ENCODE measurements around the gene RFTN2.
"Not testable (repeated sequence)": the region's sequence is repeated elsewhere in the genome, so short reads cannot be mapped to it uniquely, and the experiment has no call there.

RFTN2 gene

DNA sequence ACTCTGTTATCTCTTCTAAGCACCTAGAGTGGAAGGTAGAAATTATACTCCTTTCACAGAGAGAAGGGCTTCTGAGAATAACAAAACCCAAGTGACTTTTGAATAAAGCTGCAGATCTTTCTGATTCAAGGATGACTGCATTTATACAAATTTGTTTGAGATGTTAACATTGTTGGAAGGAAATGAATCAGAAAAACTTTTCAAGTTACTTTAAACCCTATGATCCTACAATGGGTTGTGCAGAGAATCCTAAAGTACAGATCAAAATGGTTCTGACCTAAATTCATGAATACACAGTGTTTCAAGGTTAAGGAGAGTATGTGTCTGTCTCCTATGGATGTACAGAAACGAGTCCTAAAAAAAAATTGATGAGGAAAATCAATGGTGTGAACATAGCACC, 1.8 kb downstream of the RFTN2 start:
- Histone ChIP-seq H3K4me3 (ENCODE audit: low read length) (peak overlapping the region; percentile 34), H3K9ac (ENCODE audit: low read length) (no peak overlapping the region)

DNA sequence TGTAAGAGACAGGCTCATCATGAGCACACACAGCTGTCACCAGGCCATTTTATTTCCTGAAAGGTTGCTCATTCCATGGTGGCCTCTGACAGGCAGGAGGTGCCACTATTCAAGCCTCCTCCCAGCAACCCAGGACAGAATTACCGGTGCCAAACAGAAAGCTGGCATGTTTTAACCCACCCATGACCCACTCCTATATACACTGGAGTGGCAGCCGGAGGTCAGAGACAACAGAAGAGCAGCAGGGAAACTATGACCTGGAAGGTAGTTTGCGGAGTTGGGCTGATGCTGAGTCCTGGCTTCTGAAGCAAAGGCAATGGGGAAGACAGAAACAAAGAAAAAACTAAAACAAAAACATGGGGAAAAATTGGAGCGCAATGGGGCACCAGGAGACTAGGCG, 2.3 kb downstream of the RFTN2 start:
- no peaks in the 10 kb centered on the region for H3K9me3 ChIP-seq (ENCODE audit: control insufficient read depth, low read depth, low read length)
- no peak overlapping the region for H3K9ac ChIP-seq (ENCODE audit: low read length)
- peak overlapping the region; percentile 34 for H3K4me3 ChIP-seq (ENCODE audit: low read length)
- no peaks in the 10 kb centered on the region for H3K27me3 ChIP-seq (ENCODE audit: control insufficient read depth, insufficient read depth, low read length)
- no peaks in the 10 kb centered on the region for H3K36me3 ChIP-seq (ENCODE audit: control insufficient read depth, low read depth, low read length)
- no peak overlapping the region for H3K27ac ChIP-seq (ENCODE audit: low read length)
- peaks cover 29% of the 10 kb centered on the region for H3K4me1 ChIP-seq (ENCODE audit: control insufficient read depth, low read depth, low read length)

More for the DNA sequence above, 1.8 kb downstream of the RFTN2 start:
- Histone ChIP-seq H3K27me3 (ENCODE audit: control insufficient read depth, insufficient read depth, low read length) (no peaks in the 10 kb centered on the region), H3K4me1 (ENCODE audit: control insufficient read depth, low read depth, low read length) (peaks cover 29% of the 10 kb centered on the region), H3K9me3 (ENCODE audit: control insufficient read depth, low read depth, low read length) (no peaks in the 10 kb centered on the region), H3K27ac (ENCODE audit: low read length) (no peak overlapping the region), H3K36me3 (ENCODE audit: control insufficient read depth, low read depth, low read length) (no peaks in the 10 kb centered on the region)

DNA sequence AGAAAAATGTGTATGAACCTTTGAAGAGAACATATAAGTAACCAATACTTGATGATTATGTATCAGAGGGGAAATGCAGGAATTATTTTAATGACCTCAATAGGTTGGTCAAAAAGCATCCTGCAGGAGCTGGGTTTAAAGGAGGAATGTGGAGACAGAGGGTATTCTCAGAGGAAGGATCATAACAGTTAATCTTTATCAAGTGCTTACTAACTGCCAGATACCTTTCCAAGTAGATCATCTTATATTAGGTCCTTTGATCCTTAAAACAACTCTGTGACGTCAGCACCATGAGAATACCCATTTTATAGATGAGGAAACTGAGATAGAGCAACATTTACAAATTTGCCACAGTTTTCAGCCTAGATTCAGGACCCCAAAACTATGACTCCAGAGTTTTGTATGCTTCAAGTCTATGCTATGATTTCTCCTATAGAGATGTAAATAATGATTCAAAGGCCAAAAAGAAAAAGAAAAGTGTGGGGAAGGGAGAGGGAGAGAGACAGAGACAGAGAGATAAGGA, 3.0 kb downstream of the RFTN2 start:
- H3K9me3 ChIP-seq (ENCODE audit: control insufficient read depth, low read depth, low read length), result no peaks in the 10 kb centered on the region
- H3K9ac ChIP-seq (ENCODE audit: low read length), result no peak overlapping the region
- H3K36me3 ChIP-seq (ENCODE audit: control insufficient read depth, low read depth, low read length), result no peaks in the 10 kb centered on the region
- no peaks in the 10 kb centered on the region for H3K27me3 ChIP-seq (ENCODE audit: control insufficient read depth, insufficient read depth, low read length)
- H3K4me3 ChIP-seq (ENCODE audit: low read length), result no peak overlapping the region
- H3K4me1 ChIP-seq (ENCODE audit: control insufficient read depth, low read depth, low read length), result peaks cover 32% of the 10 kb centered on the region
- no peak overlapping the region for H3K27ac ChIP-seq (ENCODE audit: low read length)

DNA sequence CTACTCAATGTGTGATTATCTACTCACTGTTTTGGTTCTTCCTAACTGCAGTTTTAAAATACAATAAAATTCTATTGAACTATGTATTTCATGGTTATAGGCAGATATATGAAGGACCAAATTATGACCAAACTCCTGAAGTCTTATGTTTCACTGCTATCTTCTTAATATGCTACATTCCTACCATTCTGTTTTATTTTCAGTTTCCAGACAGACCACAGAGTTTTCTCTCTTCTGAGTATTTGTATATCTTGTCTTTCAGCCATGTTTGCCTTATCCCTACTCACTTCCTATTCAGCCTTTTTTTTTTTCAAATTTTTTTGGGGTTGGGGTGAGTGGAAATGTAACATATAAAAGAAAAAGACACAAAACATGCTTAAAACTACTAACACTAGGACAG, 6.3 kb downstream of the RFTN2 start:
- H3K27ac ChIP-seq (ENCODE audit: low read length), result no peak overlapping the region
- no peak overlapping the region for H3K9ac ChIP-seq (ENCODE audit: low read length)
- no peaks in the 10 kb centered on the region for H3K27me3 ChIP-seq (ENCODE audit: control insufficient read depth, insufficient read depth, low read length)
- no peaks in the 10 kb centered on the region for H3K9me3 ChIP-seq (ENCODE audit: control insufficient read depth, low read depth, low read length)
- peaks cover 18% of the 10 kb centered on the region for H3K4me1 ChIP-seq (ENCODE audit: control insufficient read depth, low read depth, low read length)
- H3K36me3 ChIP-seq (ENCODE audit: control insufficient read depth, low read depth, low read length), result no peaks in the 10 kb centered on the region
- no peak overlapping the region for H3K4me3 ChIP-seq (ENCODE audit: low read length)

DNA sequence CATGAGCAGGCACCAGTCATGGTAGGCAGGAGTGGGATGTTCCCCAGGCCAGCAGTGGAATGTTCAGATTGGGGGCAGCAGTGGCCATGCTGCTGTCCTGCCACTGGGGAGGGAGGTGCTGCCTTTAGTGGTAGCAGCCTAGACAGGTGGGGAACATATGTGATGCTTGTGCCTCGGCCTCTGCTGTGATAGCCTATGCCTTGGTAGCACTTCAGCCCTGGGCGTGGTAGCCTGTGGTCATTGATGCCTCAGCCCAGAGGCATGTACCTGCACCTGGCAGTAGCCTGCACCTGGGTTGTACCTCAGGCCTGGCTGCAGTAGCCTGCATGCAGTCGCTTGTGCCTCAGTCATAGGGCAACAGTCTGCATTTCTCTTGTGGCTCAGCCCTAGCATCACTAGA, 7.1 kb downstream of the RFTN2 start:
- H3K36me3 ChIP-seq (ENCODE audit: control insufficient read depth, low read depth, low read length), result no peaks in the 10 kb centered on the region
- H3K9me3 ChIP-seq (ENCODE audit: control insufficient read depth, low read depth, low read length), result no peaks in the 10 kb centered on the region

DNA sequence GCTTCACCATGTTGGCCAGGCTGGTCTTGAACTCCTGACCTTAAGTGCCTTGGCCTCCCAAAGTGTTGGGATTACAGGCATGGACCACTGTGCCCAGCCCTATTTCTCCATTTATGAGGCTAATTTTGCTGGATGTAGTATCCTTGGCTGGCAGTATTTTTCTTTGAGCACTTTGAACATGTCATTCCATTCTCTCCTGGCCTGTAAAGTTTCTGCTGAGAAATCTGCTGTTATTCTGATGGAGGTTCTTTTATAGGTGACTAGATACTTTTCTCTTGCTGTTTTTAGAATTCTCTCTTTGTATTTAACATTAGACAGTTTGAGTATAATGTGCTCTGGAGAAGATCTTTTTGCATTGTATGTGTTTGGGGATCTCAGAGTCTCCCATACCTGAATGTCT, 9.1 kb downstream of the RFTN2 start:
- Histone ChIP-seq H3K9me3 (ENCODE audit: control insufficient read depth, low read depth, low read length) (no peaks in the 10 kb centered on the region), H3K4me3 (ENCODE audit: low read length) (no peak overlapping the region), H3K36me3 (ENCODE audit: control insufficient read depth, low read depth, low read length) (no peaks in the 10 kb centered on the region), H3K9ac (ENCODE audit: low read length) (no peak overlapping the region), H3K27me3 (ENCODE audit: control insufficient read depth, insufficient read depth, low read length) (no peaks in the 10 kb centered on the region), H3K4me1 (ENCODE audit: control insufficient read depth, low read depth, low read length) (peaks cover 12% of the 10 kb centered on the region), H3K27ac (ENCODE audit: low read length) (no peak overlapping the region)

More for the DNA sequence above, 7.1 kb downstream of the RFTN2 start:
- Histone ChIP-seq H3K9ac (ENCODE audit: low read length) (no peak overlapping the region), H3K4me3 (ENCODE audit: low read length) (no peak overlapping the region), H3K27ac (ENCODE audit: low read length) (no peak overlapping the region), H3K27me3 (ENCODE audit: control insufficient read depth, insufficient read depth, low read length) (no peaks in the 10 kb centered on the region), H3K4me1 (ENCODE audit: control insufficient read depth, low read depth, low read length) (peaks cover 13% of the 10 kb centered on the region)

DNA sequence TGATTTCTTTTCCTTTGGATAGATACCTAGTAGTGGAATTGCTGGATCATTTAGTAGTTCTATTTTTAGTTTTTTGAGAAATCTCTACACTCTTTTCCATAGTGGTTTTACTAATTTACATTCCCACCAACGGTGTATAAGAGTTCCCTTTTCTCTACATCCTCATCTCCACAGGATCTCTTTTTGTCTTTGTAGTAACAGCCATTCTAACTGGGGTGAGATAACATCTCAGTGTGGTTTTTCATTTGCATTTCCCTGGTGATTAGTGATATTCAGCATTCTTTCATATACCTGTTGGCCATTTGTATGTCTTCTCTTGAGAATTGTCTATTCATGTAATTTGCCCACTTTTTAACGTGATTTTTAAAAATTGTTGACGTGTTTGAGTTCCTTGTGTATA, 13.8 kb downstream of the RFTN2 start:
- Histone ChIP-seq H3K9me3 (ENCODE audit: control insufficient read depth, low read depth, low read length) (no peaks in the 10 kb centered on the region), H3K27me3 (ENCODE audit: control insufficient read depth, insufficient read depth, low read length) (no peaks in the 10 kb centered on the region), H3K36me3 (ENCODE audit: control insufficient read depth, low read depth, low read length) (no peaks in the 10 kb centered on the region), H3K4me3 (ENCODE audit: low read length) (peak overlapping the region; percentile 4), H3K9ac (ENCODE audit: low read length) (no peak overlapping the region), H3K4me1 (ENCODE audit: control insufficient read depth, low read depth, low read length) (peaks cover 7% of the 10 kb centered on the region), H3K27ac (ENCODE audit: low read length) (no peak overlapping the region)

DNA sequence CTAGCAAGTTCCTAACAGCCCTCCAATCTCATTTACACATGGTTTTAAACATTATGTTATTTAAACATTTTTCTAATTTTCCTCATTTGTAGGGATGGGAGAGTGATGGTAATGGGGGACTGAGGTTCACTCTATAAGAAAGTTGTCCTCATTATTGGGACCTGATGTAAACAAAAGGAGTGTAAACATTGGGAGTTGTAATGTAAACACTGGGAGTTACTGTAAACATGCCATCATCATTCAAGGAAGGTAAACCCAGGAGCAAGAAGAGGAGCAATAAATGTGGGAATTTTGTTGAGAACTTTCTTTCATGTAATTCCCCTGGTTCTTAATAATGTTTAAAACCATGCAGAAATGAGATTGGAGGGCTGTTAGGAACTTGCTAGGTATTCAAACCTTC, 17.8 kb downstream of the RFTN2 start:
- no peaks in the 10 kb centered on the region for H3K36me3 ChIP-seq (ENCODE audit: control insufficient read depth, low read depth, low read length)
- H3K9ac ChIP-seq (ENCODE audit: low read length), result no peak overlapping the region
- H3K27ac ChIP-seq (ENCODE audit: low read length), result no peak overlapping the region
- no peaks in the 10 kb centered on the region for H3K9me3 ChIP-seq (ENCODE audit: control insufficient read depth, low read depth, low read length)
- peaks cover 7% of the 10 kb centered on the region for H3K4me1 ChIP-seq (ENCODE audit: control insufficient read depth, low read depth, low read length)
- H3K27me3 ChIP-seq (ENCODE audit: control insufficient read depth, insufficient read depth, low read length), result no peaks in the 10 kb centered on the region
- H3K4me3 ChIP-seq (ENCODE audit: low read length), result no peak overlapping the region

DNA sequence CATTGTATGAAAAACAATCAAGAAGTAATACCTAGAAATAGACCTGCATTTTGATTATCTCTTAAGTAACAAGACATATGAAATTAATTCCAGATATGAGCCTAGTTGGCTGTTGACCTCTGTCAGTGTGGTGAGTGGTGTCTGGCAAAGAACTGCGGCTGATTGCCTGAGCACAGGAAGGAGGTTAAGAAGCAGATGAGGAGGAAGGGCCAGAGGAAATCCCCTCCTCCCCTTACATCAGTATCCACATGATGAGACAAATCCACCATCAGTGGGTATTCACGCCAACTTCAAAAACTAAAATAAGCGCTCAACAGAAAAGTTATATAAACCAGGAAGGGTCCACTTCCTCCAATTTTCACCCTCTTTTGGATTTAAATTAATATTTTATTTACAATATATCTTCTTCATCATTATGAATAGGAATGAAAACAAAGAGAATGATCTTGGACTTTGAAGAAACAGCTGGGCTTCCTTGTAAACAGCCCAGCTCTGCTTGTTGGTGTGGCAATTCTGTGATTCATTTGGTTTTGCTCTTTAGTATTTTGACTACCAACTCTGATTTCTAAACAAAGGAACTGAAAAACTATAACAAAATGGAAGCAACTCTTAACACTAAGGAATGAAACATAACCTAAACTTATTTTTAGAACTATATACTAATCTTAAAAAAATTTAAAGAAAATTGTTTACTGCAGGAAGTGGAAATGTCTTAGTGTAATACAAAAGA, 27.3 kb downstream of the RFTN2 start:
- H3K4me1 ChIP-seq (ENCODE audit: control insufficient read depth, low read depth, low read length), result peaks cover 4% of the 10 kb centered on the region
- no peak overlapping the region for H3K27ac ChIP-seq (ENCODE audit: low read length)
- no peak overlapping the region for H3K4me3 ChIP-seq (ENCODE audit: low read length)
- H3K9me3 ChIP-seq (ENCODE audit: control insufficient read depth, low read depth, low read length), result no peaks in the 10 kb centered on the region
- no peak overlapping the region for H3K9ac ChIP-seq (ENCODE audit: low read length)
- no peaks in the 10 kb centered on the region for H3K36me3 ChIP-seq (ENCODE audit: control insufficient read depth, low read depth, low read length)
- H3K27me3 ChIP-seq (ENCODE audit: control insufficient read depth, insufficient read depth, low read length), result no peaks in the 10 kb centered on the region

DNA sequence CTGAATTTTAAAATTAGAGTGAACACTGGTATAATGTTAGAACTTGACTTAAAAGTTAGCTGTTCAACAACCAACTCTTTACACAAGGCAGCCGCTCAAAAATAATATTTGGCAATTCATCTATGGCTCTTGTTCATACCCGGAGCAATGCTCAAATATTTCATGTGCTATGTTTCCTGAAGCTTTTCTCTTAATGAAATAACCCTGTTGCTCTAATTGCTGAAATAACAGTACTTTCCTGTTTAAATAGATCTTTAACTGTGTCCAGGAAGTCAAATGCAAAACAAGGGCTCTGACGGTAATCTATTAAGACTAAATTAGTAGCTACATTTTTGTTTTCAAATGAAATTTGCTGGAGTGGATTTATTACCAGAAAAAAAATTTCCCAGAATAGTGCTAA, 33.7 kb downstream of the RFTN2 start:
- no peak overlapping the region for H3K27ac ChIP-seq (ENCODE audit: low read length)
- H3K4me1 ChIP-seq (ENCODE audit: control insufficient read depth, low read depth, low read length), result peaks cover 4% of the 10 kb centered on the region
- H3K36me3 ChIP-seq (ENCODE audit: control insufficient read depth, low read depth, low read length), result no peaks in the 10 kb centered on the region
- peak overlapping the region; percentile 1 for H3K9ac ChIP-seq (ENCODE audit: low read length)
- H3K9me3 ChIP-seq (ENCODE audit: control insufficient read depth, low read depth, low read length), result no peaks in the 10 kb centered on the region
- no peak overlapping the region for H3K4me3 ChIP-seq (ENCODE audit: low read length)
- H3K27me3 ChIP-seq (ENCODE audit: control insufficient read depth, insufficient read depth, low read length), result no peaks in the 10 kb centered on the region

DNA sequence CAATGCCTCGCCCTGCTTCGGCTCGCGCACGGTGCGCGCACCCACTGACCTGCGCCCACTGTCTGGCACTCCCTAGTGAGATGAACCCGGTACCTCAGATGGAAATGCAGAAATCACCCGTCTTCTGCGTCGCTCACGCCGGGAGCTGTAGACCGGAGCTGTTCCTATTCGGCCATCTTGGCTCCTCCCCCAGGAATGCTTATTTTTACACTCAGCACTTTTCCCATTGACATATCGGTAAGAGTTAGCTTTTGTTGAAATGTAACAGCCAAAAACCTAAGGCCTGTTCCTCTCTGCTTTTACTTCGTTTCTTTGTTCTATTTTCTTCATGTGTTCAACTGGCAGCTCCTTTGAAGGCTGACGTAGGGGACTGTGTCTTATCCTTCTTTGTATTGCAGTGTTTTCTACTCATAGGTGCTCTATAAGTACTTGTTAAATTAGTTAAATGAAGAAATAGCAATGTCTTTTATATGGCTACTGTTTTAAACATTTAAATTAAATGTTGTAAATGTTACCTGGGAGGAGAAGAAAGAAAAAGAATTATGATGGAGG, 34.7 kb downstream of the RFTN2 start:
- H3K36me3 ChIP-seq (ENCODE audit: control insufficient read depth, low read depth, low read length); H3K9ac ChIP-seq (ENCODE audit: low read length); H3K4me1 ChIP-seq (ENCODE audit: control insufficient read depth, low read depth, low read length); H3K27me3 ChIP-seq (ENCODE audit: control insufficient read depth, insufficient read depth, low read length); H3K27ac ChIP-seq (ENCODE audit: low read length); H3K9me3 ChIP-seq (ENCODE audit: control insufficient read depth, low read depth, low read length): not testable (repeated sequence)
- peak overlapping the region; percentile 44 for H3K4me3 ChIP-seq (ENCODE audit: low read length)

DNA sequence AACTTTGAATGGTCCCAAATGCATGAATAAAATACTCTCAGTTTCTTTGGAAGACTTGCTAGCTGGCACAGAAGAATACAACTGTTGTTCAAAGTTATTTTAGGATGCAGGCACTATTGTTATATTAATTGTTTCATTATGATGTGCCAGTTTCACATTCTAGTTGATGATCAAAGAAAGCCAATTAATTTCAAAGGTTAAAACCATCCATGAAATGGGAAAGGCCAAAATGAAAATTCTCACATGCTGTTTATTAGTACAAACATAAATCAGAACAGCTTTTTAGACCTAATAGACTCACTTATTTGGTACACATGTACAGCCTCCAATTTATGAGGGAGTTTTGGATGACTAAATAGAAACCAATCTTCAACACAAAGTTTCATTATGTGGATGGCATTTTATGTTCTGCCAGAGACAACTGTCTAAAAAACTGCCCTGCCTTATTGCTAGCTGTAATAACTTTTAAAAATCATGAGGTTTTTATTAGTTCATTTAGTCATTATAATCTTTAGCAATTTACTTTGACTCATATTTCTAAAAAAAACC, 42.2 kb downstream of the RFTN2 start:
- Histone ChIP-seq H3K4me3 (ENCODE audit: low read length) (no peak overlapping the region), H3K36me3 (ENCODE audit: control insufficient read depth, low read depth, low read length) (no peaks in the 10 kb centered on the region), H3K27me3 (ENCODE audit: control insufficient read depth, insufficient read depth, low read length) (no peaks in the 10 kb centered on the region), H3K27ac (ENCODE audit: low read length) (no peak overlapping the region), H3K4me1 (ENCODE audit: control insufficient read depth, low read depth, low read length) (peaks cover 6% of the 10 kb centered on the region), H3K9me3 (ENCODE audit: control insufficient read depth, low read depth, low read length) (no peaks in the 10 kb centered on the region), H3K9ac (ENCODE audit: low read length) (no peak overlapping the region)
